Neural cell (in vitro differentiated cells): ENCODE results near the gene SAMD9. TPM values are rescaled to one million over a fixed set of nuclear protein-coding genes. Genes with fewer than 3 reads are reported as not detected.

ENCODE experiments used
- H2AFZ ChIP-seq: fragments of 200-600, 300-800 bp; sonication (generic), shearing (Covaris generic); 2 replicates; pipeline ENCODE4 v1.6.0; 2014; ENCODE audit warnings: low read depth, mild to moderate bottlenecking, antibody characterized with exemption, low read length, moderate library complexity
- H3F3A ChIP-seq: fragments of 200-600 bp; shearing (Covaris generic); 2 replicates; pipeline ENCODE4 v1.6.1; 2016; ENCODE audit warnings: mild to moderate bottlenecking, moderate library complexity, mixed read lengths, antibody characterized with exemption, low read length; ENCODE audit not compliant: insufficient read depth, poor library complexity, severe bottlenecking
- H3K27ac ChIP-seq: fragments of 200-600, 300-800 bp; sonication (generic), shearing (Covaris generic); 2 replicates; pipeline ENCODE4 v1.5.1; 2014; ENCODE audit warnings: mild to moderate bottlenecking, low read length, moderate library complexity
- H3K27me3 ChIP-seq: fragments of 300-800, 200-600 bp; sonication (generic), shearing (Covaris generic); 2 replicates; pipeline ENCODE4 v1.6.0; 2014; ENCODE audit warnings: mild to moderate bottlenecking, low read depth, low read length, moderate library complexity; ENCODE audit not compliant: insufficient read depth
- H3K36me3 ChIP-seq: fragments of 300-800, 200-600 bp; sonication (generic), shearing (Covaris generic); 2 replicates; pipeline ENCODE4 v1.5.1; 2014; ENCODE audit warnings: mild to moderate bottlenecking, antibody characterized with exemption, low read length, moderate library complexity; ENCODE audit not compliant: insufficient read depth
- H3K4me2 ChIP-seq: fragments of 300-800, 200-600 bp; sonication (generic), shearing (Covaris generic); 2 replicates; pipeline ENCODE4 v1.6.0; 2014; ENCODE audit warnings: mild to moderate bottlenecking, low read length
- H3K4me3 ChIP-seq: fragments of 300-800, 200-600 bp; sonication (generic), shearing (Covaris generic); 2 replicates; pipeline ENCODE4 v1.5.1; 2014; ENCODE audit warnings: mild to moderate bottlenecking, low read length, moderate library complexity
- H3K79me2 ChIP-seq: fragments of 200-600 bp; shearing (Covaris generic); replicated peaks from 2 replicates; pipeline ENCODE4 v1.6.0; 2014; ENCODE audit warnings: mild to moderate bottlenecking, low read length, moderate library complexity; ENCODE audit not compliant: insufficient read depth
- H3K9ac ChIP-seq: fragments of 300-800, 200-600 bp; sonication (generic), shearing (Covaris generic); 2 replicates; pipeline ENCODE4 v1.6.1; 2016; ENCODE audit warnings: mild to moderate bottlenecking, low read length, mixed read lengths
- H3K9me2 ChIP-seq: fragments of 200-600 bp; shearing (Covaris generic); 2 replicates; pipeline ENCODE4 v1.6.1; 2016; ENCODE audit warnings: mild to moderate bottlenecking, low read length, mixed read lengths; ENCODE audit not compliant: insufficient read depth
- H3K9me3 ChIP-seq: fragments of 200-600, 300-800 bp; sonication (generic), shearing (Covaris generic); 2 replicates; pipeline ENCODE4 v1.6.1; 2016; ENCODE audit warnings: mild to moderate bottlenecking, mixed run types, low read length, moderate library complexity, mixed read lengths
- H4K20me1 ChIP-seq: fragments of 200-600 bp; shearing (Covaris generic); 2 replicates; pipeline ENCODE4 v1.6.1; 2016; ENCODE audit warnings: mild to moderate bottlenecking, mixed run types; ENCODE audit not compliant: insufficient read depth
- EP300 ChIP-seq: fragments of 450-650 bp; conservative IDR thresholded peaks from 2 replicates; pipeline ENCODE4 v1.6.1; 2014; ENCODE audit warnings: antibody characterized with exemption, mild to moderate bottlenecking, moderate library complexity; ENCODE audit not compliant: poor library complexity, severe bottlenecking
- EZH2 ChIP-seq: fragments of 200-600, 300-800 bp; shearing (Covaris generic), sonication (generic); IDR thresholded peaks from 2 replicates; pipeline ENCODE4 v1.6.1; 2014; ENCODE audit warnings: antibody characterized with exemption, low read length, borderline replicate concordance, mild to moderate bottlenecking; ENCODE audit not compliant: insufficient read depth, poor library complexity, severe bottlenecking
- MXI1 ChIP-seq: fragments of 450-650 bp; conservative IDR thresholded peaks from 2 replicates; pipeline ENCODE4 v1.6.1; 2014; ENCODE audit warnings: antibody characterized with exemption, mild to moderate bottlenecking; ENCODE audit not compliant: poor library complexity, severe bottlenecking
- POLR2AphosphoS5 ChIP-seq: IDR thresholded peaks from 2 replicates; pipeline ENCODE4 v1.6.1; 2012
- RAD21 ChIP-seq: fragments of 450-650 bp; conservative IDR thresholded peaks from 2 replicates; pipeline ENCODE4 v1.6.1; 2014; ENCODE audit warnings: antibody characterized with exemption, mild to moderate bottlenecking, moderate library complexity
- SMC3 ChIP-seq: fragments of 450-650 bp; conservative IDR thresholded peaks from 2 replicates; pipeline ENCODE4 v1.6.1; 2014; ENCODE audit warnings: antibody characterized with exemption, mild to moderate bottlenecking, moderate library complexity; ENCODE audit not compliant: poor library complexity
- TAF1 ChIP-seq: IDR thresholded peaks from 2 replicates; pipeline ENCODE4 v1.6.1; 2012; ENCODE audit warnings: low read depth
- polyA plus RNA-seq: library from polyadenylated mRNA; depleted of rRNA; stranded (reverse); fragments of >200 nt; gene quantifications from 2 replicates; pipeline ENCODE4 v1.2.3, GENCODE V29; 2014
- TF ChIP-seq, protein P1 (sequence below): IDR thresholded peaks from 2 replicates; pipeline ENCODE4 v1.6.1; 2012; ENCODE audit warnings: borderline replicate concordance
- TF ChIP-seq, protein P2 (sequence below): fragments of 450-650 bp; IDR thresholded peaks from 2 replicates; pipeline ENCODE4 v1.5.1; 2014; ENCODE audit warnings: antibody characterized with exemption, mild to moderate bottlenecking, moderate library complexity; ENCODE audit not compliant: poor library complexity, severe bottlenecking

The SAMD9 gene
- polyA plus RNA-seq, 1 donor from 2014 or later = not detected

- no peaks in the 10 kb centered on the region for H3K9me2 ChIP-seq
- H3K36me3 ChIP-seq = no peaks in the 10 kb centered on the region
- no peak overlapping the region for H3K4me3 ChIP-seq
- H3K9ac ChIP-seq = no peak overlapping the region
- no peaks in the 10 kb centered on the region for H3K9me3 ChIP-seq
- H3F3A ChIP-seq = no peaks in the 10 kb centered on the region
- H2AFZ ChIP-seq = no peak overlapping the region
- H3K27ac ChIP-seq = no peak overlapping the region
- TF ChIP-seq MXI1 = no peak
- TF ChIP-seq EP300 = no peak
- TF ChIP-seq POLR2AphosphoS5 = no peak
- no peak for TF ChIP-seq SMC3
- TF ChIP-seq, protein P1, sequence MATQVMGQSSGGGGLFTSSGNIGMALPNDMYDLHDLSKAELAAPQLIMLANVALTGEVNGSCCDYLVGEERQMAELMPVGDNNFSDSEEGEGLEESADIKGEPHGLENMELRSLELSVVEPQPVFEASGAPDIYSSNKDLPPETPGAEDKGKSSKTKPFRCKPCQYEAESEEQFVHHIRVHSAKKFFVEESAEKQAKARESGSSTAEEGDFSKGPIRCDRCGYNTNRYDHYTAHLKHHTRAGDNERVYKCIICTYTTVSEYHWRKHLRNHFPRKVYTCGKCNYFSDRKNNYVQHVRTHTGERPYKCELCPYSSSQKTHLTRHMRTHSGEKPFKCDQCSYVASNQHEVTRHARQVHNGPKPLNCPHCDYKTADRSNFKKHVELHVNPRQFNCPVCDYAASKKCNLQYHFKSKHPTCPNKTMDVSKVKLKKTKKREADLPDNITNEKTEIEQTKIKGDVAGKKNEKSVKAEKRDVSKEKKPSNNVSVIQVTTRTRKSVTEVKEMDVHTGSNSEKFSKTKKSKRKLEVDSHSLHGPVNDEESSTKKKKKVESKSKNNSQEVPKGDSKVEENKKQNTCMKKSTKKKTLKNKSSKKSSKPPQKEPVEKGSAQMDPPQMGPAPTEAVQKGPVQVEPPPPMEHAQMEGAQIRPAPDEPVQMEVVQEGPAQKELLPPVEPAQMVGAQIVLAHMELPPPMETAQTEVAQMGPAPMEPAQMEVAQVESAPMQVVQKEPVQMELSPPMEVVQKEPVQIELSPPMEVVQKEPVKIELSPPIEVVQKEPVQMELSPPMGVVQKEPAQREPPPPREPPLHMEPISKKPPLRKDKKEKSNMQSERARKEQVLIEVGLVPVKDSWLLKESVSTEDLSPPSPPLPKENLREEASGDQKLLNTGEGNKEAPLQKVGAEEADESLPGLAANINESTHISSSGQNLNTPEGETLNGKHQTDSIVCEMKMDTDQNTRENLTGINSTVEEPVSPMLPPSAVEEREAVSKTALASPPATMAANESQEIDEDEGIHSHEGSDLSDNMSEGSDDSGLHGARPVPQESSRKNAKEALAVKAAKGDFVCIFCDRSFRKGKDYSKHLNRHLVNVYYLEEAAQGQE = no peak
- TF ChIP-seq TAF1 = no peak
- no peak for TF ChIP-seq EZH2
- TF ChIP-seq RAD21 = no peak
- TF ChIP-seq, protein P2, sequence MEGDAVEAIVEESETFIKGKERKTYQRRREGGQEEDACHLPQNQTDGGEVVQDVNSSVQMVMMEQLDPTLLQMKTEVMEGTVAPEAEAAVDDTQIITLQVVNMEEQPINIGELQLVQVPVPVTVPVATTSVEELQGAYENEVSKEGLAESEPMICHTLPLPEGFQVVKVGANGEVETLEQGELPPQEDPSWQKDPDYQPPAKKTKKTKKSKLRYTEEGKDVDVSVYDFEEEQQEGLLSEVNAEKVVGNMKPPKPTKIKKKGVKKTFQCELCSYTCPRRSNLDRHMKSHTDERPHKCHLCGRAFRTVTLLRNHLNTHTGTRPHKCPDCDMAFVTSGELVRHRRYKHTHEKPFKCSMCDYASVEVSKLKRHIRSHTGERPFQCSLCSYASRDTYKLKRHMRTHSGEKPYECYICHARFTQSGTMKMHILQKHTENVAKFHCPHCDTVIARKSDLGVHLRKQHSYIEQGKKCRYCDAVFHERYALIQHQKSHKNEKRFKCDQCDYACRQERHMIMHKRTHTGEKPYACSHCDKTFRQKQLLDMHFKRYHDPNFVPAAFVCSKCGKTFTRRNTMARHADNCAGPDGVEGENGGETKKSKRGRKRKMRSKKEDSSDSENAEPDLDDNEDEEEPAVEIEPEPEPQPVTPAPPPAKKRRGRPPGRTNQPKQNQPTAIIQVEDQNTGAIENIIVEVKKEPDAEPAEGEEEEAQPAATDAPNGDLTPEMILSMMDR = no peak
- H4K20me1 ChIP-seq = no peaks in the 10 kb centered on the region
- no peaks in the 10 kb centered on the region for H3K79me2 ChIP-seq
- H3K27me3 ChIP-seq = no peaks in the 10 kb centered on the region
- no peak overlapping the region for H3K4me2 ChIP-seq
These were observed 2.0 kb downstream of the SAMD9 start for GRCh38 chr7:93115796-93116195.

DNA sequence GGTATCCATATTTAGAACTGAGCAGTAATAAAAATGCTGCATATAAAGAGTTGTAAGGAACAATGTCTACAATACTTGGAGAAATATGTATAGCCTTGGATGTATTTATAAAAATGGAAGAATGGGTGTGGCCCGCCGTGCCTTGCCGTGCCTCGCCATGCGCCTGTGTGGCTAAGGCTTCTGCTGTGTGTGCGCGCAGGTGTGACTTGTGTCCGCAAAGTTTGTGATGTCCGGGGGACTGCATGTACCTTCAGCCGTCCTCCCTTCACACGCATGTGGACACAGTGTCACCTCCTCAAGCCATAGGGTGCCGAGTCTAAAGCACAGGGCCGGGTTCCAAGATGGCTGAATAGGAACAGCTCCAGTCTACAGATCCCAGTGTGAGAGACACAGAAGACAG, 9.8 kb downstream of the SAMD9 start:
- H3K9ac ChIP-seq = no peak overlapping the region
- no peaks in the 10 kb centered on the region for H3K9me2 ChIP-seq

More for the DNA sequence above, 9.8 kb downstream of the SAMD9 start:
- Histone ChIP-seq H3K4me3 (no peak overlapping the region), H3K27me3 (no peaks in the 10 kb centered on the region), H3K27ac (no peak overlapping the region), H3F3A (no peaks in the 10 kb centered on the region), H2AFZ (no peak overlapping the region), H3K79me2 (no peaks in the 10 kb centered on the region), H3K36me3 (no peaks in the 10 kb centered on the region), H3K4me2 (no peak overlapping the region), H3K9me3 (no peaks in the 10 kb centered on the region), H4K20me1 (no peaks in the 10 kb centered on the region)
- no peak for TF ChIP-seq SMC3
- no peak for TF ChIP-seq POLR2AphosphoS5
- no peak for TF ChIP-seq EP300
- no peak for TF ChIP-seq EZH2
- TF ChIP-seq, protein P1 = no peak
- TF ChIP-seq TAF1 = no peak
- TF ChIP-seq RAD21 = no peak
- no peak for TF ChIP-seq MXI1
- TF ChIP-seq, protein P2 = no peak
